ENCODE measurements around the gene MIGA2. TPM values are rescaled to one million over a fixed set of nuclear protein-coding genes. Genes with fewer than 3 reads are reported as not detected.

The MIGA2 gene
- total RNA-seq, 1 experiment from 2014 or later: 29.6 TPM

- POLR2A ChIA-PET (ENCODE audit: unreplicated experiment): no interaction called here
- intact Hi-C loops (cut with micrococcal nuclease): no loop called here
Measured at GRCh38 chr9:128987805-128988204, 48.6 kb upstream of the MIGA2 start.

GRCh38 chr9:128992995-128993394 is 43.4 kb upstream of the MIGA2 start:
- intact Hi-C loops (cut with micrococcal nuclease): no loop called here
- peak; percentile 56 for ATAC-seq
- BruUV-seq (replicated peaks): no TSS peak
- peak; percentile 12 for DNase-seq
- Histone ChIP-seq H4K20me1 (ENCODE audit: low read length) (no peaks in the 10 kb centered on the region), H3K27me3 (ENCODE audit: low read length) (no peaks in the 10 kb centered on the region), H3K79me2 (ENCODE audit: low read length) (no peaks in the 10 kb centered on the region), H3K27ac (ENCODE audit: low read length) (no peak overlapping the region), H2AFZ (ENCODE audit: low read length) (no peak overlapping the region), H3K4me1 (ENCODE audit: insufficient read depth, low read length) (no peaks in the 10 kb centered on the region; the same call in 1 of the 2 replicates), H3K4me3 (ENCODE audit: low read length) (no peak overlapping the region), H3K9me3 (ENCODE audit: low read length) (no peaks in the 10 kb centered on the region), H3F3A (ENCODE audit: low read length, unreplicated experiment) (no peaks in the 10 kb centered on the region), H3K36me3 (ENCODE audit: low read depth, low read length) (peaks cover 25% of the 10 kb centered on the region), H3K9ac (ENCODE audit: low read length) (no peak overlapping the region), H3K4me2 (ENCODE audit: low read length) (no peak overlapping the region), H3K9me2 (replicated peaks; ENCODE audit: low read length) (no peaks in the 10 kb centered on the region)
- ChIA-PET CTCF (interaction anchor here (1.0 kb wide), 1 partner anchor 35 kb away, joined by 6 read pairs; the partner anchor contains the start of gene SH3GLB2), POLR2A (ENCODE audit: unreplicated experiment) (no interaction called here)
- TF ChIP-seq EZH2 (IDR thresholded peaks at IDR 0.05; ENCODE audit: low read length, unreplicated experiment) (no peak), CTCF (conservative IDR thresholded peaks at IDR 0.05; ENCODE audit: low read depth, low read length) (peak; percentile 39)

More at GRCh38 chr9:128987805-128988204, 48.6 kb upstream of the MIGA2 start:
- H4K20me1 ChIP-seq (ENCODE audit: low read length): no peaks in the 10 kb centered on the region
- no TSS peak for BruUV-seq (replicated peaks)
- peaks cover 7% of the 10 kb centered on the region; the same call in 1 of the 2 replicates for H3K4me1 ChIP-seq (ENCODE audit: insufficient read depth, low read length)
- H3K9me3 ChIP-seq (ENCODE audit: low read length): no peaks in the 10 kb centered on the region
- H3K4me2 ChIP-seq (ENCODE audit: low read length): no peak overlapping the region
- H3K36me3 ChIP-seq (ENCODE audit: low read depth, low read length): peaks cover 21% of the 10 kb centered on the region
- no peaks in the 10 kb centered on the region for H3K27me3 ChIP-seq (ENCODE audit: low read length)
- H2AFZ ChIP-seq (ENCODE audit: low read length): no peak overlapping the region
- H3K4me3 ChIP-seq (ENCODE audit: low read length): no peak overlapping the region
- H3K9ac ChIP-seq (ENCODE audit: low read length): no peak overlapping the region
- TF ChIP-seq EZH2phosphoT487 (IDR thresholded peaks at IDR 0.05; ENCODE audit: borderline replicate concordance, low read length) (no peak), CTCF (conservative IDR thresholded peaks at IDR 0.05; ENCODE audit: low read depth, low read length) (no peak), EZH2 (IDR thresholded peaks at IDR 0.05; ENCODE audit: low read length, unreplicated experiment) (no peak)
- peak; percentile 53 for DNase-seq
- no peaks in the 10 kb centered on the region for H3F3A ChIP-seq (ENCODE audit: low read length, unreplicated experiment)
- H3K79me2 ChIP-seq (ENCODE audit: low read length): no peaks in the 10 kb centered on the region
- H3K9me2 ChIP-seq (replicated peaks; ENCODE audit: low read length): no peaks in the 10 kb centered on the region
- no peak overlapping the region for H3K27ac ChIP-seq (ENCODE audit: low read length)
- ATAC-seq: peak; percentile 78
- CTCF ChIA-PET: interaction anchor here (0.6 kb wide), 1 partner anchor 890 kb away, joined by 4 read pairs; no protein-coding TSS in a partner anchor

- ChIA-PET CTCF (no interaction called here), POLR2A (ENCODE audit: unreplicated experiment) (no interaction called here)
- TF ChIP-seq EZH2 (IDR thresholded peaks at IDR 0.05; ENCODE audit: low read length, unreplicated experiment): no peak
- no peak for TF ChIP-seq CTCF (conservative IDR thresholded peaks at IDR 0.05; ENCODE audit: low read depth, low read length)
- no peak for TF ChIP-seq EZH2phosphoT487 (IDR thresholded peaks at IDR 0.05; ENCODE audit: borderline replicate concordance, low read length)
- no peak overlapping the region for H3K27ac ChIP-seq (ENCODE audit: low read length)
- no peaks in the 10 kb centered on the region for H3K4me1 ChIP-seq (ENCODE audit: insufficient read depth, low read length)
- no peaks in the 10 kb centered on the region for H3K9me2 ChIP-seq (replicated peaks; ENCODE audit: low read length)
- no TSS peak for BruUV-seq (replicated peaks)
- no peak overlapping the region for H2AFZ ChIP-seq (ENCODE audit: low read length)
- H3K27me3 ChIP-seq (ENCODE audit: low read length): no peaks in the 10 kb centered on the region
- intact Hi-C loops (cut with micrococcal nuclease): no loop called here
- H3K4me2 ChIP-seq (ENCODE audit: low read length): no peak overlapping the region
- peaks cover 22% of the 10 kb centered on the region for H3K36me3 ChIP-seq (ENCODE audit: low read depth, low read length)
- DNase-seq: no peak
- no peaks in the 10 kb centered on the region for H3K9me3 ChIP-seq (ENCODE audit: low read length)
- no peaks in the 10 kb centered on the region for H3F3A ChIP-seq (ENCODE audit: low read length, unreplicated experiment)
- no peaks in the 10 kb centered on the region for H3K79me2 ChIP-seq (ENCODE audit: low read length)
- no peak overlapping the region for H3K4me3 ChIP-seq (ENCODE audit: low read length)
- H4K20me1 ChIP-seq (ENCODE audit: low read length): no peaks in the 10 kb centered on the region
- ATAC-seq: no peak
- H3K9ac ChIP-seq (ENCODE audit: low read length): no peak overlapping the region
Measured at GRCh38 chr9:128995791-128996190, 40.6 kb upstream of the MIGA2 start.

All from PC-3 (cell line).